Hepatocyte (in vitro differentiated cells): ENCODE data around the gene GLT8D1.

ENCODE experiments used
- CTCF ChIP-seq: fragments of 200-600 bp; sonication (generic); IDR thresholded peaks from 2 replicates; pipeline ENCODE4 v1.5.1; 2016; ENCODE audit warnings: antibody characterized with exemption, mild to moderate bottlenecking; ENCODE audit not compliant: poor library complexity
- EZH2 ChIP-seq: fragments of 200-600 bp; sonication (generic); IDR thresholded peaks from 2 replicates; pipeline ENCODE4 v1.6.1; 2016; ENCODE audit warnings: antibody characterized with exemption, mild to moderate bottlenecking, borderline replicate concordance
- EZH2phosphoT487 ChIP-seq: fragments of 200-600 bp; sonication (generic); IDR thresholded peaks from one replicate; pipeline ENCODE4 v1.6.1; 2018; ENCODE audit warnings: antibody characterized with exemption, mild to moderate bottlenecking, low read depth, moderate library complexity; ENCODE audit not compliant: unreplicated experiment, severe bottlenecking

- TF ChIP-seq CTCF (no peak), EZH2phosphoT487 (no peak), EZH2 (no peak)
Observed at GRCh38 chr3:52743721-52744120, 38.1 kb upstream of the GLT8D1 start.
